Measurements from ENCODE around the gene PTGDS. TPM values are rescaled to one million over a fixed set of nuclear protein-coding genes. Genes with fewer than 3 reads are reported as not detected.
A peak's percentile ranks its signal among the peaks of the same experiment; 100 is the strongest.

The PTGDS gene
- total RNA-seq, 1 experiment from 2014 or later = 3.6 TPM

DNA sequence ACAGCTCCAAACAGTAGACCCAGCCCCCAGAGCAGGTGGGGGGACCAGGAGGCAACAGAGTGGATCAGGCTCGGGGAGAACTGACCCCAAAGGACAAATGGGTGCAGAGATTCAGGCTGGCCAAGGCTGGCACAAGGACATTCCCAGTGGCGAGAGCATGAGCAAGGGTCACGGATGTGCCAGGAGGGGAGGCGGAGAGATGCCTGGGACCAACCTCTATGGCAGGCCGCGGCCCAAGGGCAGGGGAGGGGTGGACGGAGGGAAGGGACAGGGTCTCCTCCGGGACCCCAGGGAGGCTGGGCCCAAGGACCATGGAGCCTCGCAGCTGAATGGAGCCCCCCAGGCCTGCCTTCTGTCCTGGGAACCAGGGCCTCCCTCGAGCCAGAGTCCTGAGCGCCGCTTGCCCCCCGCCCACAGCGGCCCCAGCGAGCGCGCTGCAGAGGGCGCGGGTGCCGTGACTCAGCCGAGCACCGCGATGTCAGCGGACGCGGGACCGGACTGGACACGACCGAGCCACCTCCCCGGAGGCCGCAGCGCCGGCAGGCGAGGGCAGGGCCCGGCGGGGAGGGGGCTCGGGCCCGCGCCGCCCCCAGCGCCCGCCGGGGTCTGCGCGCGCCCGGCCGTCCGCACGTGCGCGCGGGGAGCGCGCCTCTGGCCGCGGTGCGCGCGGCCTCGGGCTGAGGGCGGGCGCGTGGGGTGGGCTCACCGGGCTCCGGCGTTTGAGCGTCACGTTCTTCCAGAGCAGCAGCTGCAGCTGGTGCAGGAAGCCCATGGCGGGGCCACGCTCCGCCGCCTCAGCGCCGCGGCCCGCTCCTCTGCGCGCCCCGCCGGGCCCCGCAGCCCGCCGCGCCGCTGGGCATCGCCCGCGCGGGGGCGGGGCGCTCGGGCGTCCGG, 50.3 kb downstream of the PTGDS start, which contains the start of gene ABCA2:
Gene ABCA2 (minus strand): TSS at position 869 of the 894 bp plus-strand sequence. CDS start 97 bp downstream, at position 772.
- no peak within 1 kb of the TSS for H3K14ac ChIP-seq (ENCODE audit: insufficient read depth, low read length)
- no peaks in the 10 kb centered on the region for H3K27me3 ChIP-seq (ENCODE audit: insufficient read depth, low read length)
- TF ChIP-seq, protein P1, sequence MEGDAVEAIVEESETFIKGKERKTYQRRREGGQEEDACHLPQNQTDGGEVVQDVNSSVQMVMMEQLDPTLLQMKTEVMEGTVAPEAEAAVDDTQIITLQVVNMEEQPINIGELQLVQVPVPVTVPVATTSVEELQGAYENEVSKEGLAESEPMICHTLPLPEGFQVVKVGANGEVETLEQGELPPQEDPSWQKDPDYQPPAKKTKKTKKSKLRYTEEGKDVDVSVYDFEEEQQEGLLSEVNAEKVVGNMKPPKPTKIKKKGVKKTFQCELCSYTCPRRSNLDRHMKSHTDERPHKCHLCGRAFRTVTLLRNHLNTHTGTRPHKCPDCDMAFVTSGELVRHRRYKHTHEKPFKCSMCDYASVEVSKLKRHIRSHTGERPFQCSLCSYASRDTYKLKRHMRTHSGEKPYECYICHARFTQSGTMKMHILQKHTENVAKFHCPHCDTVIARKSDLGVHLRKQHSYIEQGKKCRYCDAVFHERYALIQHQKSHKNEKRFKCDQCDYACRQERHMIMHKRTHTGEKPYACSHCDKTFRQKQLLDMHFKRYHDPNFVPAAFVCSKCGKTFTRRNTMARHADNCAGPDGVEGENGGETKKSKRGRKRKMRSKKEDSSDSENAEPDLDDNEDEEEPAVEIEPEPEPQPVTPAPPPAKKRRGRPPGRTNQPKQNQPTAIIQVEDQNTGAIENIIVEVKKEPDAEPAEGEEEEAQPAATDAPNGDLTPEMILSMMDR (conservative IDR thresholded peaks at IDR 0.05) = no peak

More for the DNA sequence above, 50.3 kb downstream of the PTGDS start, which contains the start of gene ABCA2:
- Histone ChIP-seq H4K91ac (ENCODE audit: insufficient read length, low read depth, low read length) (no peak within 1 kb of the TSS), H3K79me1 (ENCODE audit: insufficient read depth, low read depth, low read length, poor library complexity, severe bottlenecking) (no peaks in the 10 kb centered on the region), H2BK15ac (ENCODE audit: low read depth, low read length) (no peak within 1 kb of the TSS), H3K23me2 (ENCODE audit: insufficient read length, low read depth, low read length, poor library complexity, severe bottlenecking) (peaks cover 9% of the 10 kb centered on the region), H3K9me3 (ENCODE audit: control insufficient read depth, low read depth, low read length) (no peaks in the 10 kb centered on the region), H3K79me2 (ENCODE audit: insufficient read depth, low read length) (no peaks in the 10 kb centered on the region), H4K20me1 (ENCODE audit: control insufficient read depth, insufficient read depth, insufficient read length) (peaks cover 2% of the 10 kb centered on the region), H3K18ac (ENCODE audit: insufficient read length, low read depth, low read length) (no peak within 1 kb of the TSS), H2BK120ac (ENCODE audit: low read depth, low read length, poor library complexity, severe bottlenecking) (no peak within 1 kb of the TSS), H2AK5ac (ENCODE audit: insufficient read length, low read length) (no peak within 1 kb of the TSS), H3K27ac (ENCODE audit: insufficient read length, low read depth, low read length) (no peak within 1 kb of the TSS), H4K8ac (replicated peaks; ENCODE audit: insufficient read length, low read depth, low read length) (no peak within 1 kb of the TSS), H2BK20ac (ENCODE audit: low read depth, low read length, poor library complexity, severe bottlenecking) (no peak within 1 kb of the TSS), H3K23ac (ENCODE audit: insufficient read length, low read depth, low read length) (no peak within 1 kb of the TSS), H3K4ac (ENCODE audit: low read depth, low read length) (no peak within 1 kb of the TSS), H2AFZ (ENCODE audit: low read length) (no peak within 1 kb of the TSS), H4K5ac (ENCODE audit: insufficient read length, low read depth, low read length) (no peak within 1 kb of the TSS), H3K4me1 (ENCODE audit: insufficient read depth, low read length) (no peaks in the 10 kb centered on the region), H3K56ac (ENCODE audit: insufficient read length, low read depth, low read length) (no peak within 1 kb of the TSS), H3K4me2 (ENCODE audit: insufficient read depth, insufficient read length, low read length) (peak within 1 kb of the TSS; percentile 36), H3K9ac (ENCODE audit: extremely low read depth, insufficient read length, low read length) (no peak within 1 kb of the TSS), H2BK5ac (ENCODE audit: insufficient read length, low read length) (no peak within 1 kb of the TSS), H2BK12ac (ENCODE audit: insufficient read length, low read depth, low read length) (no peak within 1 kb of the TSS), H3T11ph (ENCODE audit: low read length) (no peak within 1 kb of the TSS)
- WGBS (ENCODE audit: extremely low coverage, insufficient read length, low lambda C conversion rate) = no CpG with 5 or more reads among the region's 95 CpGs
- Mint-ChIP-seq H3K4me1 (peaks cover 0 to 14% of the 10 kb centered on the region in 2 experiments; a peak in 2 of 4 replicates), H3K4me3 (peak within 1 kb of the TSS; percentile 66 to 85), H3K36me3 (ENCODE audit: insufficient read depth in 1 of 3, low read depth in 3 of 3) (no peaks in the 10 kb centered on the region), H3K27me3 (ENCODE audit: low read depth) (peaks cover 24% of the 10 kb centered on the region), H3K9me3 (no peaks in the 10 kb centered on the region), H3K27ac (no peak within 1 kb of the TSS)
- no peak for DNase-seq
